GM23338 (cell line): ENCODE data around the gene HMGN1. TPM values are rescaled to one million over a fixed set of nuclear protein-coding genes. Genes with fewer than 3 reads are reported as not detected.

Experiments
- ATAC-seq: fragments of 200-7000 bp; cut with Tn5 transposase; 3 replicates; pipeline ENCODE4 v1.9.1; 2020
- DNase-seq: peaks from one replicate; pipeline ENCODE4 v3.0.0-alpha.2; 2015; ENCODE audit warnings: low spot score
- H2AFZ ChIP-seq: fragments of 200-600 bp; sonication (generic); 2 replicates; pipeline ENCODE4 v1.8.0; 2016; ENCODE audit warnings: antibody characterized with exemption, mild to moderate bottlenecking, moderate library complexity
- H3F3A ChIP-seq: fragments of 200-600 bp; sonication (generic); replicated peaks from 2 replicates; pipeline ENCODE4 v1.8.0; 2017; ENCODE audit warnings: antibody characterized with exemption, mixed run types, low read depth
- H3K27ac ChIP-seq: fragments of 200-600 bp; sonication (generic); 2 replicates; pipeline ENCODE4 v1.6.1; 2016; ENCODE audit warnings: low read depth
- H3K27me3 ChIP-seq: fragments of 200-600 bp; sonication (generic); 2 replicates; pipeline ENCODE4 v1.8.0; 2016; ENCODE audit warnings: mild to moderate bottlenecking, mixed run types, moderate library complexity; ENCODE audit not compliant: insufficient read depth
- H3K36me3 ChIP-seq: fragments of 200-600 bp; sonication (generic); 2 replicates; pipeline ENCODE4 v1.8.0; 2016; ENCODE audit warnings: mild to moderate bottlenecking; ENCODE audit not compliant: insufficient read depth
- H3K4me1 ChIP-seq: fragments of 200-600 bp; sonication (generic); 2 replicates; pipeline ENCODE4 v1.8.0; 2016; ENCODE audit warnings: mild to moderate bottlenecking, moderate library complexity; ENCODE audit not compliant: insufficient read depth
- H3K4me2 ChIP-seq: fragments of 200-600 bp; sonication (generic); 2 replicates; pipeline ENCODE4 v1.7.1; 2017; ENCODE audit warnings: mixed run types
- H3K4me3 ChIP-seq: fragments of 200-600 bp; sonication (generic); 2 replicates; pipeline ENCODE4 v1.6.1; 2016; ENCODE audit warnings: mixed run types
- H3K79me2 ChIP-seq: fragments of 200-600 bp; sonication (generic); replicated peaks from 2 replicates; pipeline ENCODE4 v1.8.0; 2017; ENCODE audit warnings: mild to moderate bottlenecking; ENCODE audit not compliant: insufficient read depth
- H3K9me2 ChIP-seq: fragments of 200-600 bp; sonication (generic); 2 replicates; pipeline ENCODE4 v1.8.0; 2017; ENCODE audit not compliant: insufficient read depth
- H4K20me1 ChIP-seq: fragments of 200-600 bp; sonication (generic); replicated peaks from 2 replicates; pipeline ENCODE4 v1.8.0; 2017; ENCODE audit warnings: mild to moderate bottlenecking; ENCODE audit not compliant: insufficient read depth
- H3K27ac Mint-ChIP-seq: 2 replicates; pipeline ENCODE4 v1.8.0; 2020; ENCODE audit warnings: inconsistent platforms, mild to moderate bottlenecking, moderate library complexity, mixed read lengths
- H3K27me3 Mint-ChIP-seq: 3 replicates; pipeline ENCODE4 v1.8.0; 2022; ENCODE audit warnings: low read depth, mild to moderate bottlenecking, moderate library complexity, mixed read lengths, inconsistent platforms; ENCODE audit not compliant: insufficient read depth, poor library complexity
- H3K36me3 Mint-ChIP-seq: 3 replicates; pipeline ENCODE4 v1.8.0; 2021; ENCODE audit warnings: low read depth, mild to moderate bottlenecking, inconsistent platforms, moderate library complexity, mixed read lengths
- H3K4me1 Mint-ChIP-seq: 3 replicates; pipeline ENCODE4 v1.8.0; 2020; ENCODE audit warnings: mild to moderate bottlenecking, inconsistent platforms, mixed read lengths
- H3K4me3 Mint-ChIP-seq: 3 replicates; pipeline ENCODE4 v1.8.0; 2021; ENCODE audit warnings: moderate library complexity, mild to moderate bottlenecking, inconsistent platforms, mixed read lengths
- H3K9me3 Mint-ChIP-seq: 3 replicates; pipeline ENCODE4 v1.8.0; 2020; ENCODE audit warnings: moderate library complexity, mild to moderate bottlenecking, inconsistent platforms, mixed read lengths
- CREB1 ChIP-seq: fragments of 250-450 bp; sonication (Bioruptor Pico); IDR thresholded peaks from 2 replicates; pipeline ENCODE4 v1.5.0; 2020; ENCODE audit warnings: low read depth, mild to moderate bottlenecking, moderate library complexity
- EZH2phosphoT487 ChIP-seq: fragments of 200-600 bp; sonication (generic); IDR thresholded peaks from one replicate; pipeline ENCODE4 v1.8.1; 2018; ENCODE audit warnings: antibody characterized with exemption; ENCODE audit not compliant: unreplicated experiment
- JUNB ChIP-seq: IDR thresholded peaks from one replicate; pipeline ENCODE4 v1.6.1; 2016; ENCODE audit warnings: antibody characterized with exemption; ENCODE audit not compliant: unreplicated experiment
- NANOG ChIP-seq: IDR thresholded peaks from 2 replicates; pipeline ENCODE4 v1.6.1; 2016; ENCODE audit warnings: antibody characterized with exemption, borderline replicate concordance
- POLR2AphosphoS5 ChIP-seq: IDR thresholded peaks from 2 replicates; pipeline ENCODE4 v1.6.1; 2016; ENCODE audit warnings: antibody characterized with exemption, low read depth
- REST ChIP-seq: IDR thresholded peaks from one replicate; pipeline ENCODE4 v1.6.1; 2018; ENCODE audit warnings: antibody characterized with exemption; ENCODE audit not compliant: unreplicated experiment
- ZNF114 ChIP-seq: fragments of 250-450 bp; sonication (Bioruptor Pico); IDR thresholded peaks from 2 replicates; pipeline ENCODE4 v1.5.0; 2020; ENCODE audit warnings: mild to moderate bottlenecking, moderate library complexity
- ZNF331 ChIP-seq: fragments of 250-450 bp; sonication (Bioruptor Pico); IDR thresholded peaks from 2 replicates; pipeline ENCODE4 v1.5.0; 2020; ENCODE audit warnings: low read depth, mild to moderate bottlenecking, moderate library complexity
- polyA plus RNA-seq: library from polyadenylated mRNA; unstranded; fragments of >200 nt; fragmentation: Nextera tagmentation; extraction: Ambion mirVana; gene quantifications from 2 replicates; pipeline ENCODE4 v1.2.1, GENCODE V29; 2016
- total RNA-seq: library from RNA; depleted of rRNA; stranded (reverse); fragments of >200 nt; shearing (Covaris generic); gene quantifications from 2 replicates; pipeline ENCODE4 v1.2.3, GENCODE V29; 2014

The HMGN1 gene
- total and polyA plus RNA-seq, 2 experiments from 2014 or later: 403 to 889 TPM

GRCh38 chr21:39325458-39325857 lies 23.4 kb downstream of the HMGN1 start:
- no peak overlapping the region for H3K4me3 ChIP-seq
- ATAC-seq: no peak
- no peaks in the 10 kb centered on the region for H3K4me1 ChIP-seq
- no peaks in the 10 kb centered on the region for H3K27me3 ChIP-seq
- no peaks in the 10 kb centered on the region for H3K9me2 ChIP-seq
- no peaks in the 10 kb centered on the region for H3F3A ChIP-seq
- Mint-ChIP-seq H3K9me3 (peaks cover 2% of the 10 kb centered on the region; the same call in 1 of the 3 replicates), H3K27me3 (peaks cover 7% of the 10 kb centered on the region), H3K27ac (no peak overlapping the region), H3K36me3 (peaks cover 5% of the 10 kb centered on the region; the same call in 1 of the 3 replicates), H3K4me1 (peaks cover 6% of the 10 kb centered on the region; the same call in 2 of the 3 replicates), H3K4me3 (no peak overlapping the region)
- no peak overlapping the region for H3K27ac ChIP-seq
- H3K79me2 ChIP-seq: no peaks in the 10 kb centered on the region
- no peak for DNase-seq
- TF ChIP-seq REST: no peak
- H3K4me2 ChIP-seq: no peak overlapping the region
- no peaks in the 10 kb centered on the region for H3K36me3 ChIP-seq
- no peaks in the 10 kb centered on the region; the same call in 1 of the 2 replicates for H4K20me1 ChIP-seq
- H2AFZ ChIP-seq: no peak overlapping the region

GRCh38 chr21:39321424-39321823 lies 27.5 kb downstream of the HMGN1 start:
- Histone ChIP-seq H3K4me2 (no peak overlapping the region), H3K36me3 (no peaks in the 10 kb centered on the region), H3K4me3 (no peak overlapping the region), H3F3A (no peaks in the 10 kb centered on the region), H3K79me2 (no peaks in the 10 kb centered on the region), H3K27ac (no peak overlapping the region), H4K20me1 (no peaks in the 10 kb centered on the region), H3K9me2 (no peaks in the 10 kb centered on the region), H2AFZ (no peak overlapping the region), H3K27me3 (no peaks in the 10 kb centered on the region), H3K4me1 (no peaks in the 10 kb centered on the region)
- H3K36me3 Mint-ChIP-seq: peaks cover 1% of the 10 kb centered on the region; the same call in 1 of the 3 replicates
- no peaks in the 10 kb centered on the region for H3K9me3 Mint-ChIP-seq
- H3K4me3 Mint-ChIP-seq: no peak overlapping the region
- no peak overlapping the region for H3K27ac Mint-ChIP-seq
- TF ChIP-seq NANOG (no peak), CREB1 (CRISPR knock-in tag) (no peak), ZNF114 (CRISPR knock-in tag) (no peak), POLR2AphosphoS5 (no peak), ZNF331 (no peak), EZH2phosphoT487 (no peak), JUNB (no peak)
- H3K27me3 Mint-ChIP-seq: peaks cover 3% of the 10 kb centered on the region
- H3K4me1 Mint-ChIP-seq: no peaks in the 10 kb centered on the region
- no peak for ATAC-seq
- DNase-seq: no peak
